Fibroblast of skin of scalp (primary cell): ENCODE measurements around the gene BEND2. TPM values are rescaled to one million over a fixed set of nuclear protein-coding genes. Genes with fewer than 3 reads are reported as not detected.
"Not testable (repeated sequence)": the region's sequence is repeated elsewhere in the genome, so short reads cannot be mapped to it uniquely, and the experiment has no call there.

Experiments used
- DNase-seq: peaks from one replicate; pipeline ENCODE4 v3.0.0-alpha.2; 2013
- polyA plus RNA-seq, 2 experiments: library from polyadenylated mRNA; unstranded; fragments of 120-200 nt; gene quantifications; one replicate each; pipeline ENCODE4 v1.2.1, GENCODE V29; 2013; ENCODE audit not compliant: insufficient read length in 2 of 2

Gene BEND2
- not detected for polyA plus RNA-seq (2013, experiment 1 of 2; ENCODE audit: insufficient read length)
- not detected for polyA plus RNA-seq (2013, experiment 2 of 2; ENCODE audit: insufficient read length)

GRCh38 chrX:18220786-18221185, at the start of gene BEND2:
TSS of gene BEND2 (minus strand) at chrX:18220886. CDS start at chrX:18220750, 136 bp downstream.
- no peak for DNase-seq

GRCh38 chrX:18255059-18255458, 34.4 kb upstream of the BEND2 start:
- no peak for DNase-seq

- peak; percentile 14 for DNase-seq
Measured at GRCh38 chrX:18252644-18253359, 32.1 kb upstream of the BEND2 start.

- not testable (repeated sequence) for DNase-seq
Measured at GRCh38 chrX:18229646-18230045, 9.0 kb upstream of the BEND2 start.

- DNase-seq: no peak
Measured at GRCh38 chrX:18228069-18228468, 7.4 kb upstream of the BEND2 start.

- DNase-seq: no peak
Measured at GRCh38 chrX:18227458-18227857, 6.8 kb upstream of the BEND2 start.

GRCh38 chrX:18210470-18210869, 10.2 kb downstream of the BEND2 start:
- peak; percentile 18 for DNase-seq

GRCh38 chrX:18206657-18207056, 14.0 kb downstream of the BEND2 start:
- no peak for DNase-seq

GRCh38 chrX:18203631-18204030, 17.1 kb downstream of the BEND2 start:
- no peak for DNase-seq

GRCh38 chrX:18194688-18195087, 26.0 kb downstream of the BEND2 start:
- DNase-seq: no peak

GRCh38 chrX:18179446-18179845, 41.2 kb downstream of the BEND2 start:
- no peak for DNase-seq

GRCh38 chrX:18174971-18175370, 45.7 kb downstream of the BEND2 start:
- no peak for DNase-seq

- DNase-seq: no peak
Measured at GRCh38 chrX:18174209-18174608, 46.5 kb downstream of the BEND2 start.

- no peak for DNase-seq
Measured at GRCh38 chrX:18173494-18174180, 47.0 kb downstream of the BEND2 start.

- no peak for DNase-seq
Measured at GRCh38 chrX:18172970-18173369, 47.7 kb downstream of the BEND2 start.

- no peak for DNase-seq
Measured at GRCh38 chrX:18170910-18171309, 49.8 kb downstream of the BEND2 start.

GRCh38 chrX:18166068-18166467, 54.6 kb downstream of the BEND2 start:
- DNase-seq: no peak

GRCh38 chrX:18160369-18160768, 60.3 kb downstream of the BEND2 start:
- DNase-seq: no peak

GRCh38 chrX:18158963-18159362, 61.7 kb downstream of the BEND2 start:
- no peak for DNase-seq

- no peak for DNase-seq
Measured at GRCh38 chrX:18151649-18152048, 69.0 kb downstream of the BEND2 start.

GRCh38 chrX:18151157-18151556, 69.5 kb downstream of the BEND2 start:
- no peak for DNase-seq

GRCh38 chrX:18149454-18149853, 71.2 kb downstream of the BEND2 start:
- no peak for DNase-seq

- DNase-seq: peak; percentile 10
Measured at GRCh38 chrX:18146954-18147353, 73.7 kb downstream of the BEND2 start.

- no peak for DNase-seq
Measured at GRCh38 chrX:18146009-18146408, 74.7 kb downstream of the BEND2 start.
